ENCODE data around the gene SLC37A1. TPM values are rescaled to one million over a fixed set of nuclear protein-coding genes. Genes with fewer than 3 reads are reported as not detected.

SLC37A1 gene
- total RNA-seq, 1 donor from 2014 or later = 5.0 TPM

DNA sequence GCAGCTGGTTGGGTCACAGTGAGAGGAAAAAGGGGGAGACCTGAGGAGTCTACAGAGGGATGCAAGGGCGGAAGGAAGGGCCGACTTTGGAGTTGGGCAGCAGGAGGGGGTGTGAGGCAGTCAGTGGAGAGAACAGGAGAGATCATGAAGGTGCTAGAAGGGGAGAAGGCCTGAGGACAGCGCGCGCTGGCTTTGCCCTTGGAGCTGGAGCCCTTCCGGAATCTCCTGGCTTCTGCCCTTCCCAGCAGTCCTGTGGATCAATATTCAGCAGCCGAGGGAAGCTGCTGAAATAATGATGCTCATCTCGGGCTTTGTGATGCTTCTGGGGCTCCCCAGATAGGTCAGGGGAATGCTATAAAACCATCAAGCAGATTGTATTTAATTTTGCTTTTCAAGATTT, 26.7 kb downstream of the SLC37A1 start:
- DNase-seq (ENCODE audit: low spot score) = peak; percentile 76

GRCh38 chr21:42541174-42541573, 27.5 kb downstream of the SLC37A1 start:
- ATAC-seq = no peak
- DNase-seq (ENCODE audit: low spot score) = no peak

More for the DNA sequence above, 26.7 kb downstream of the SLC37A1 start:
- peak; percentile 55 for ATAC-seq

DNA sequence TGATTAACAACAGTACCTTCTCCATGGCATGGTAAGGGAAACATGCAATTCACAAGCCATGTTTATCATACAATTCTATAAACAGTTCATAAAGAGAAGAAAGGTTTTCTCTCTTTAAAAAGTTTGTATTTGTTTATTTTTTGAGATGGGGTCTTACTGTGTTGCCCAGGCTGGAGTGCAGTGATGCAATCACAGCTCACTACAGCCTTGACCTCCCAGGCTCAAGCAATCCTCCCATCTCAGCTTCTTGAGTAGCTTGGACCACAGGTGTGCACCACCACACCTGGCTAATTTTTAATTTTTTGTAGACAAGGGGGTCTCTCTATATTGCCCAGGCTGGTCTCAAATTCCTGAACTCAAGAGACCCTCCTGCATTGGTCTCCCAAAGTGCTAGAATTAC, 28.0 kb downstream of the SLC37A1 start:
- ATAC-seq (no peak), DNase-seq (ENCODE audit: low spot score) (no peak)

DNA sequence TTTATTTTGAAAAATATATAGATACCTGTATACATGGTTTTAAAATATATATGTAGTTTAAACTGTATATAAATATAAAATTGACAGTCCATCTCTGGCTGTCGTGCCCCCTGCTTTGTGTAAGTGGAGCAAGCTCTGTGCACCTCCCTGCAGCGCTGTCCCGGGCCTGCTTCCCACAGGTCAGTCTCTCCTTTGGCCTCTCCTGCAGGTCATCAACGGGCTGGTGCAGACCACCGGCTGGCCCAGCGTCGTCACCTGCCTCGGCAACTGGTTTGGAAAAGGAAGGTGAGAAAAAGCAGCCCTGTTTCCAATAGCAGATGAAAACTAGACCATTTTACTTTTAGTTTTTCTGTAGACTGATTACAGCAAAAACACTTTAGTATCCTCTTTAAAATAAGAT, 28.5 kb downstream of the SLC37A1 start:
- no peak for DNase-seq (ENCODE audit: low spot score)
- no peak for ATAC-seq

DNA sequence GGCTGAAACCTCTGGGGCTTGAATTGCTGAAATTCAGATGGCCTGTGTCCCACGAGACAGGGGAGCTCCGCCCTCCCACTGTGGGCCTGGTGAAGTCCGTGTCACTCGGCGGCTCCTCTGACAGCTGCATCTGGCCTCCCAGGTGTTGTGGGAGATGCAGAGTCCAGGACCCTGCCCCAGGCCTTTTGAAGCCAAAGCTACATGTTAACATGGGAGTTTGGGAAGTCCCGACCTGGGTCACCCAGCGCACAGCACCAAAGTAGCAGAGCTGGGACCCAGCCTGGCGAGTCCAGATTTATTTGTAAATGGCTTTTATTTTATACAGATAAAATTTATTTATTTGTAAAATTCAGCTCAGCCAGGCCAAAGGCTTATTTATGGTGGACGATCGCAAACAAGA, 28.9 kb downstream of the SLC37A1 start:
- ATAC-seq = no peak
- DNase-seq (ENCODE audit: low spot score) = no peak

DNA sequence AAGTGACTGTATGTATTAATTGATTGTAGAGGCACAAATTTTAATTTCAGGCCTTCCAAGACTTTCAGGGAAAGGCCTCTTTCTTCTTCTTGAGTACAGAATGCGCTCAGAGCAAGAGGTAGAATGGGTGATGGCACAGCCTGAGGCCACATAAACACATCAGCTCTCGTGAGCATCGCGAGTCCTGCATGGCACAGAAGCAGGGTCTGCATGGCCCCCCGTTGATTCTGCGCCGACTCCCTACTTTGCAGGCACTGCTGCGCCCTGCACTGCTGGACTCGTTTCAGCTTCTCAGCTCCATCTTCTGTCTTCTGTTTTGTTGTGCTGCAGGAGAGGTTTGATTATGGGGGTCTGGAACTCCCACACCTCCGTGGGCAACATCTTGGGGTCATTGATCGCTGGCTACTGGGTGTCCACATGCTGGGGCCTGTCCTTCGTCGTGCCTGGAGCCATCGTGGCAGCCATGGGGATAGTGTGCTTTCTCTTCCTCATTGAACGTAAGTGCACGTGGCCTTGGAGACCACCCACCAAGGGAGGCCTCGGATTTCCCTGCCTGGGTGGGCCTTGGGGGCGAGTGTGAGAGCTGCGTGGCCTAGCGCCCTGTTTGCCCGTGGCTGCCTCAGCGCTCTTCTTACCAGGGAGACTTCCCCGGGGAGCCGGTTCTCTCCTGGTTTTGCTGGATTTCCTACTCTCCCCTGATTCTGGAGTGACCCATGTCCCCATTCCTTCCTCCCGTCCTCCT, 29.6 kb downstream of the SLC37A1 start:
- DNase-seq (ENCODE audit: low spot score) (no peak), ATAC-seq (no peak)

DNA sequence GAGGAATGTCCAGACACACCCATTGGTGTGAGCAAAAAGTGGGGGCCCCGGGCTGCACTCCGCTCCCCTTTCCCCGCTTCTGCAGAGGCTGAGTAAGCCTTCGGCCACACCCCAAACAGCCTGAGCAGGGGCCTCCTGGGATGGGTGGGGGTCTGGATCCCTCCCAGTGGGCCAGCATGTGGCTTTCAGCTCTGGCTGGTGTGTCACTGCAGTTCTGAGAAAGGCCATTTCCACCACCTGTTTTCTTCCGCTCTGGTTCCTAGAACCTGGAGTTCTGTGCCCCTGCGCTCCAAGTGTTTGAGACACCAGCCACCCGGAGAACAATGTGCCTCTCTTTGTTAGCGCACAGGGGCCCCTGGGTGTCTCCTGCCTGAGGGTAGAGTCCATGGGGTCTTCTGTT, 30.9 kb downstream of the SLC37A1 start:
- DNase-seq (ENCODE audit: low spot score) (no peak), ATAC-seq (no peak)

- no peak for ATAC-seq
- no peak for DNase-seq (ENCODE audit: low spot score)
Observed at GRCh38 chr21:42545317-42545716, 31.7 kb downstream of the SLC37A1 start.

DNA sequence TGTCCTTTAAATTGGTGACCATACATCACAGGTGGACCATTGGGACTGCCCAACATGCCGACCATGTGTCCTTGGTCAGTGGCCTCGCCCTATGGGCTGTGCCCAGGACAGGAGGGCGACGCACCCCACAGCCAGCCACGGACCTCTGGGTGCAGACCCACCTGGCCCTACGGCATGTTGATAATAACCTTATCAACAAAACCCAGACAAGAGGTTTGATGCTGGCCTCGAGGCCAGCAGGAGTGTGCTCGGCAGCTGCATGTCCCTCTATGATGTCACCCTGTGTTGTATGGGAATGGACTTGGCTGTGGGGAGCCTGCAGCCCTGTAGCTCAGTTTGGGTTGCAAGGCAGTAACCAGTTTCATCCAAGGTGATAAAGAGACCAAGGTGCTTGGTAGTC, 32.1 kb downstream of the SLC37A1 start:
- ATAC-seq = no peak
- no peak for DNase-seq (ENCODE audit: low spot score)

GRCh38 chr21:42546433-42546832, 32.8 kb downstream of the SLC37A1 start:
- DNase-seq (ENCODE audit: low spot score) = no peak
- no peak for ATAC-seq

- ATAC-seq (no peak), DNase-seq (ENCODE audit: low spot score) (no peak)
Observed at GRCh38 chr21:42547001-42547905, 33.6 kb downstream of the SLC37A1 start.

- ATAC-seq (no peak), DNase-seq (ENCODE audit: low spot score) (no peak)
Observed at GRCh38 chr21:42547906-42548365, 34.3 kb downstream of the SLC37A1 start.

GRCh38 chr21:42548687-42549406, 35.2 kb downstream of the SLC37A1 start:
- no peak for DNase-seq (ENCODE audit: low spot score)
- no peak for ATAC-seq

DNA sequence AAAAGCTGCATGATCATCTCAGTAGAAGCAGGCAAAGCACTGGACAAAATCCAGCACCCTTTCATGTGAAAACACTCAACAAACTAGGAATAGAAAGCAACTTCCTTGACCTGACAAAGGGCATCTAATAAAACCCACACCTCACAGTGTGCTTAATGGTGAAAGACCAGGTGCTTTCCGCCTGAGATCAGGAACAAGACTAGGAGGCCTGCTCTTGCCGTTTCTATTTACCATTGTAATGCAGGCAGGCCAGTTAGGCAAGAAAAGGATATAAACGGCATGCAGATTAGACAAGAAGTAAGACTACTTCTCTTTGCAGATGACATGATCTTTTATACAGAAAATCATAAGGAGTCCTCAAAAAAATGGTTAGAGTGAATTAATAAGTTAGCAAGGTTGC, 37.2 kb downstream of the SLC37A1 start:
- no peak for DNase-seq (ENCODE audit: low spot score)

DNA sequence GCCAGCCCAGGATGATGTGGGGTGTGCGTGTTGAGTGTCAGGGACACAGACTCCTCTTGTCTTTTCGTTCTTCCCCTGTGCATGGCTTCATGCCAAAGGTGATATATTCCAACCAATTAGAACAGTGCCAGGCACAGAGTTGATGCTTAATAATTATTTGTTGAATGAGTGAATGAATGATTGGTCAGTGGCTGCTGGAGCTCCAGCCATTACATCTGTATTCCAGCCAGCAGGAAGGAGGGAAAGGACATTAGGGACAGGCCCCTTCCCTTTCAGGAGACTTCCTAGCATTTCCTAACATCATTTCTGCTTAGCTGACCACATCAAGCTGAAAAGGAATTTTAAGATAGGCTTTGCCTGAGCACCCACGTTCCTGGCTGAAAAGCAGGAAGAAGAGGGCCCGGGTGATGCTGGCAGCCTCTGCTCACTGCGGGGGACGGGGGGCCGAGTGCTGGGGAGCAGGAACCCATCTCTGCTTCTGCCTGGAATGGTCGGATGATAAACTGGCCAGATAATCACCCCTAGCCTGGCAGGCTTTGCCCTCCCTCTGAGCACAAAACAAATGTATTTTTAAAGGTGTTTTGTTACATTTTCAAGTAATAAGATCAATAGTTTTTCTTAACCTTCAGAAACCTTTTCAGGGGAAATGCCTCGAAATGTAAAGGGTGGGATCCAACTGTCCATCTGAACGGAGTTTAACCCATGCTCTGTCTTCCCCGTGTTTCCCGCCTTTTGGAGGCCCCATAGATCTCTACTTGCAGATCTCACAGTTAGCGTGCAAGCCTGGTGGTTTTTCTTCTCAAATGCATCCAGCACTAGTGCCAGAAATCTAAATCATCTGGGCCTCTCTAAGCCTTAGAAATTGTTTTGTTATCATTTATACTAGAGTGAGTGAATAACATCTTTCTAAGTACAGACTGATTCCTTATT, 39.0 kb downstream of the SLC37A1 start:
- ATAC-seq (no peak), DNase-seq (ENCODE audit: low spot score) (peak; percentile 19)

More for the DNA sequence above, 37.2 kb downstream of the SLC37A1 start:
- ATAC-seq = no peak

GRCh38 chr21:42553435-42553834, 39.8 kb downstream of the SLC37A1 start:
- no peak for ATAC-seq
- no peak for DNase-seq (ENCODE audit: low spot score)

- DNase-seq (ENCODE audit: low spot score) (peak; percentile 38), ATAC-seq (no peak)
Observed at GRCh38 chr21:42554251-42554961, 40.8 kb downstream of the SLC37A1 start.

GRCh38 chr21:42555756-42556438, 42.2 kb downstream of the SLC37A1 start:
- ATAC-seq (no peak), DNase-seq (ENCODE audit: low spot score) (peak; percentile 39)

GRCh38 chr21:42556476-42556875, 42.8 kb downstream of the SLC37A1 start:
- ATAC-seq (no peak), DNase-seq (ENCODE audit: low spot score) (peak; percentile 43)
